ENCODE data around the gene SAFB. TPM values are rescaled to one million over a fixed set of nuclear protein-coding genes. Genes with fewer than 3 reads are reported as not detected.

Gene SAFB
- total RNA-seq, 1 experiment from 2014 or later = 143 TPM

DNA sequence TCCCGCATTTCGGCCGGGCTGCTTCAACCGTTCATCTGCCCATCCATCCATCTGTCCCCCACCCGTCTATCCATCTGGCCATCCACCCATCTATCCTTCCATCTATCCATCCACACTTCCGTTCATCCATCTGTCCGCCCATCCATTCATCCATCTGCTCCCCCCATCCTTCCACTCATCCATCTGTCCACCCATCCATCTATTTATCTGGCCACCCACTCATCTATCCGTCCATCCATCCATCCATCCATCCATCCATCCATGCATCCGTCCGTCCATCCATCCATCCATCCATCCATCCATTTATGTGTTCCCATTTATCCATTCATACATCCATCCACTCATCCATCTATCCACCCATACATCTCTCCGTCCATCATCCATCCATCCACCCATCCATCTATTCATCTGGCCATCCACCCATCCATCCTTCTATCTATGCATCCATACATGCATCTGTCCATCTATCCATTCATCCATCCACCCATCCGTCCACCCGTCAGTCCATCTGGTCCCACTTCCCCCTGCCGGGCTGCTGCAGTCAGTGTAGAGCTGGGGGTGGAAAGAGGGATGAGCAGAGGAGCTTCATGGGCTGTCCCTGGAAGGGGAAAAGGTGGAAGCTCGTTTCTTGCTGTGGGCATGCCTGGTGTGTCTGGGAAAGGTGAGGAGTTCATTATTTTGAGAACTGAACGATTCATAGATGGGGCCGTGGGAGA lies 58.7 kb downstream of the SAFB start (continued):
- TF ChIP-seq, protein P1, sequence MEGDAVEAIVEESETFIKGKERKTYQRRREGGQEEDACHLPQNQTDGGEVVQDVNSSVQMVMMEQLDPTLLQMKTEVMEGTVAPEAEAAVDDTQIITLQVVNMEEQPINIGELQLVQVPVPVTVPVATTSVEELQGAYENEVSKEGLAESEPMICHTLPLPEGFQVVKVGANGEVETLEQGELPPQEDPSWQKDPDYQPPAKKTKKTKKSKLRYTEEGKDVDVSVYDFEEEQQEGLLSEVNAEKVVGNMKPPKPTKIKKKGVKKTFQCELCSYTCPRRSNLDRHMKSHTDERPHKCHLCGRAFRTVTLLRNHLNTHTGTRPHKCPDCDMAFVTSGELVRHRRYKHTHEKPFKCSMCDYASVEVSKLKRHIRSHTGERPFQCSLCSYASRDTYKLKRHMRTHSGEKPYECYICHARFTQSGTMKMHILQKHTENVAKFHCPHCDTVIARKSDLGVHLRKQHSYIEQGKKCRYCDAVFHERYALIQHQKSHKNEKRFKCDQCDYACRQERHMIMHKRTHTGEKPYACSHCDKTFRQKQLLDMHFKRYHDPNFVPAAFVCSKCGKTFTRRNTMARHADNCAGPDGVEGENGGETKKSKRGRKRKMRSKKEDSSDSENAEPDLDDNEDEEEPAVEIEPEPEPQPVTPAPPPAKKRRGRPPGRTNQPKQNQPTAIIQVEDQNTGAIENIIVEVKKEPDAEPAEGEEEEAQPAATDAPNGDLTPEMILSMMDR (IDR thresholded peaks at IDR 0.05 in 2 of 3, conservative IDR thresholded peaks at IDR 0.05 in 1 of 3; ENCODE audit: borderline replicate concordance in 1 of 3, insufficient read depth in 1 of 3, low read depth in 2 of 3, low read length in 2 of 3) = no peak
- TF ChIP-seq ELF1 (IDR thresholded peaks at IDR 0.05; ENCODE audit: borderline replicate concordance, low read depth) (no peak), SP1 (IDR thresholded peaks at IDR 0.05; ENCODE audit: low read depth) (no peak), CBX3 (IDR thresholded peaks at IDR 0.05; ENCODE audit: low read depth) (no peak), YY1 (IDR thresholded peaks at IDR 0.05; ENCODE audit: extremely low read depth, insufficient replicate concordance, low read depth, low read length) (no peak), SRF (IDR thresholded peaks at IDR 0.05; ENCODE audit: low read depth) (no peak), ZFX (IDR thresholded peaks at IDR 0.05) (no peak)

DNA sequence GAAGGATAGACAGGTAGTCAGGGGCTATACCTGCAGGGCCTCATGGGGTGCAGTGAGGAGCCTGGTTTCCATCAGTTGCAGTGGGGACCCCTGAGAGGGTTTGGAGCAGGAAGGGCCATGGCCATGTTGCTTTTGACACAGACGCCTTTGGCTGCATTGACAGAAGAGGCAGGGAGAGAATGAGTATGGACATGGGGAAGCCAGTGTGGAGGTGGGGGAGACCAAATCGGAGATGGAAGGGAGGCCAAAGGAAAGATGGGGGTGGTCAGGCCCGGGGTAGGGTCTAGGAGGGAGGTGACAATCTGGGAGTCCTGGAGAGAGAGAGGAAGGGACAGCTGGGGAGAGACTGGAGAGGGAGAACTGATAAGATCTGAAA lies 59.2 kb downstream of the SAFB start:
- no peaks in the 10 kb centered on the region for H3K36me3 ChIP-seq (ENCODE audit: control insufficient read depth in 1 of 2, insufficient read depth in 2 of 2, low read length in 2 of 2)
- intact Hi-C loops (cut with micrococcal nuclease) = no loop called here
- POLR2A ChIA-PET = interaction anchor here (0.6 to 1.2 kb wide), 2 partner anchors 8 to 38 kb away, joined by 3 read pairs; partner anchors contain the start of genes CATSPERD, LONP1 and RPL36
- no peak for TF ChIP-seq EZH2 (IDR thresholded peaks at IDR 0.05)
- no peak for TF ChIP-seq FOSL1 (IDR thresholded peaks at IDR 0.05; ENCODE audit: low read depth)
- TF ChIP-seq, protein P2, sequence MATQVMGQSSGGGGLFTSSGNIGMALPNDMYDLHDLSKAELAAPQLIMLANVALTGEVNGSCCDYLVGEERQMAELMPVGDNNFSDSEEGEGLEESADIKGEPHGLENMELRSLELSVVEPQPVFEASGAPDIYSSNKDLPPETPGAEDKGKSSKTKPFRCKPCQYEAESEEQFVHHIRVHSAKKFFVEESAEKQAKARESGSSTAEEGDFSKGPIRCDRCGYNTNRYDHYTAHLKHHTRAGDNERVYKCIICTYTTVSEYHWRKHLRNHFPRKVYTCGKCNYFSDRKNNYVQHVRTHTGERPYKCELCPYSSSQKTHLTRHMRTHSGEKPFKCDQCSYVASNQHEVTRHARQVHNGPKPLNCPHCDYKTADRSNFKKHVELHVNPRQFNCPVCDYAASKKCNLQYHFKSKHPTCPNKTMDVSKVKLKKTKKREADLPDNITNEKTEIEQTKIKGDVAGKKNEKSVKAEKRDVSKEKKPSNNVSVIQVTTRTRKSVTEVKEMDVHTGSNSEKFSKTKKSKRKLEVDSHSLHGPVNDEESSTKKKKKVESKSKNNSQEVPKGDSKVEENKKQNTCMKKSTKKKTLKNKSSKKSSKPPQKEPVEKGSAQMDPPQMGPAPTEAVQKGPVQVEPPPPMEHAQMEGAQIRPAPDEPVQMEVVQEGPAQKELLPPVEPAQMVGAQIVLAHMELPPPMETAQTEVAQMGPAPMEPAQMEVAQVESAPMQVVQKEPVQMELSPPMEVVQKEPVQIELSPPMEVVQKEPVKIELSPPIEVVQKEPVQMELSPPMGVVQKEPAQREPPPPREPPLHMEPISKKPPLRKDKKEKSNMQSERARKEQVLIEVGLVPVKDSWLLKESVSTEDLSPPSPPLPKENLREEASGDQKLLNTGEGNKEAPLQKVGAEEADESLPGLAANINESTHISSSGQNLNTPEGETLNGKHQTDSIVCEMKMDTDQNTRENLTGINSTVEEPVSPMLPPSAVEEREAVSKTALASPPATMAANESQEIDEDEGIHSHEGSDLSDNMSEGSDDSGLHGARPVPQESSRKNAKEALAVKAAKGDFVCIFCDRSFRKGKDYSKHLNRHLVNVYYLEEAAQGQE (IDR thresholded peaks at IDR 0.05; ENCODE audit: low read depth) = no peak
- TF ChIP-seq YY1 (IDR thresholded peaks at IDR 0.05; ENCODE audit: extremely low read depth, insufficient replicate concordance, low read depth, low read length) = no peak
- no peak for TF ChIP-seq RAD21 (IDR thresholded peaks at IDR 0.05; ENCODE audit: low read depth)
- TF ChIP-seq EZH2phosphoT487 (IDR thresholded peaks at IDR 0.05; ENCODE audit: borderline replicate concordance) = no peak
- no peak for TF ChIP-seq CEBPB (IDR thresholded peaks at IDR 0.05; ENCODE audit: low read depth)
- TF ChIP-seq, protein P1 (IDR thresholded peaks at IDR 0.05 in 2 of 3, conservative IDR thresholded peaks at IDR 0.05 in 1 of 3; ENCODE audit: borderline replicate concordance in 1 of 3, insufficient read depth in 1 of 3, low read depth in 2 of 3, low read length in 2 of 3) = no peak
- TF ChIP-seq SIN3A (IDR thresholded peaks at IDR 0.05; ENCODE audit: low read depth) = no peak
- no peak for TF ChIP-seq POLR2A (IDR thresholded peaks at IDR 0.05; ENCODE audit: borderline replicate concordance, extremely low read depth, insufficient read depth, insufficient read length)
- TF ChIP-seq, protein P3, sequence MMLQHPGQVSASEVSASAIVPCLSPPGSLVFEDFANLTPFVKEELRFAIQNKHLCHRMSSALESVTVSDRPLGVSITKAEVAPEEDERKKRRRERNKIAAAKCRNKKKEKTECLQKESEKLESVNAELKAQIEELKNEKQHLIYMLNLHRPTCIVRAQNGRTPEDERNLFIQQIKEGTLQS (IDR thresholded peaks at IDR 0.05) = no peak
- TF ChIP-seq ZFX (IDR thresholded peaks at IDR 0.05) = no peak
- TF ChIP-seq, protein P4, sequence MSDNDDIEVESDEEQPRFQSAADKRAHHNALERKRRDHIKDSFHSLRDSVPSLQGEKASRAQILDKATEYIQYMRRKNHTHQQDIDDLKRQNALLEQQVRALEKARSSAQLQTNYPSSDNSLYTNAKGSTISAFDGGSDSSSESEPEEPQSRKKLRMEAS (IDR thresholded peaks at IDR 0.05) = no peak
- TF ChIP-seq SRF (IDR thresholded peaks at IDR 0.05; ENCODE audit: low read depth) = no peak

More for the DNA sequence above, 59.2 kb downstream of the SAFB start:
- BruUV-seq (replicated peaks) = no TSS peak
- no peaks in the 10 kb centered on the region for H3K9me3 ChIP-seq (ENCODE audit: control insufficient read depth in 1 of 2, insufficient read depth in 1 of 2, low read depth in 1 of 2, low read length in 2 of 2)
- RAD21 ChIA-PET (ENCODE audit: low non-redundant PET in 1 of 2, low total read pairs in 2 of 2, uncharacterized antibody in 2 of 2, unreplicated experiment in 2 of 2) = no interaction called here
- no peak overlapping the region for H3K4me3 ChIP-seq (replicated peaks in 1 of 2; ENCODE audit: low read depth in 1 of 2, low read length in 2 of 2)
- no peak overlapping the region for H2AFZ ChIP-seq (ENCODE audit: low read depth, low read length, poor library complexity, severe bottlenecking)
- DNase-seq (ENCODE audit: low read depth, low spot score) (no peak), ATAC-seq (no peak)
- CTCF ChIA-PET = no interaction called here
- no peak overlapping the region for H3K27ac ChIP-seq (ENCODE audit: low read depth, low read length)
- H3K4me2 ChIP-seq (ENCODE audit: low read length) = no peak overlapping the region
- no peaks in the 10 kb centered on the region for H3K9me2 ChIP-seq (ENCODE audit: insufficient read depth)
- H3K4me1 ChIP-seq (ENCODE audit: control insufficient read depth in 1 of 2, insufficient read depth in 2 of 2, low read length in 2 of 2) = peaks cover 9 to 29% of the 10 kb centered on the region in 2 experiments; a peak in 3 of 4 replicates
- H3K9ac ChIP-seq (ENCODE audit: low read length) = no peak overlapping the region
- no peaks in the 10 kb centered on the region for H3K27me3 ChIP-seq (ENCODE audit: insufficient read depth, low read length)
- H4K20me1 ChIP-seq (ENCODE audit: insufficient read depth) = no peaks in the 10 kb centered on the region
- H3K79me2 ChIP-seq (ENCODE audit: insufficient read depth, low read length) = peaks cover 12% of the 10 kb centered on the region
